Gastroesophageal sphincter (tissue), 4 donors: Measurements from ENCODE around the gene DENND6B. TPM values are rescaled to one million over a fixed set of nuclear protein-coding genes. Genes with fewer than 3 reads are reported as not detected.

Experiments used
- ATAC-seq: fragments of 150-250 bp; one replicate; pipeline ENCODE4 v1.9.1; 2016; ENCODE audit warnings: mild to moderate bottlenecking, moderate library complexity
- H3K27ac ChIP-seq, 4 donors: fragments of 200-600 bp; sonication (generic) in 3 of 4; 1 replicate in 3 of 4; 2 replicates in 1 of 4; pipeline ENCODE4 v1.5.1; 2016 to 2019
- H3K27me3 ChIP-seq: fragments of 200-600 bp; sonication (generic); one replicate; pipeline ENCODE4 v1.5.1; 2019
- H3K36me3 ChIP-seq, 2 donors: fragments of 200-600 bp; sonication (generic); one replicate each; pipeline ENCODE4 v1.5.1; 2019; ENCODE audit warnings: control low read depth in 1 of 2
- H3K4me1 ChIP-seq, 3 donors: fragments of 200-600 bp; sonication (generic); 1 replicate in 2 of 3; 2 replicates in 1 of 3; pipeline ENCODE4 v1.5.1; 2016 to 2019; ENCODE audit warnings: control low read depth in 2 of 3
- H3K4me3 ChIP-seq, 2 donors: fragments of 200-600 bp; sonication (generic); one replicate each; pipeline ENCODE4 v1.5.1; 2019; ENCODE audit warnings: mild to moderate bottlenecking in 1 of 2, moderate library complexity in 1 of 2
- H3K9me3 ChIP-seq, 3 donors: fragments of 200-600 bp; sonication (generic); one replicate each; pipeline ENCODE4 v1.5.1; 2017 to 2019; ENCODE audit warnings: control low read depth in 2 of 3
- CTCF ChIP-seq, 4 experiments: fragments of 200-600 bp in 2 of 4; fragments of 450-650 bp in 2 of 4; sonication (generic) in 1 of 4; IDR thresholded peaks; one replicate each; pipeline ENCODE4 v1.5.1; 2017 to 2019; ENCODE audit warnings: antibody characterized with exemption in 4 of 4, mild to moderate bottlenecking in 2 of 4, moderate library complexity in 2 of 4
- EP300 ChIP-seq: sonication (generic); formaldehyde crosslinking; IDR thresholded peaks from one replicate; pipeline ENCODE4 v1.6.1; 2017; ENCODE audit warnings: antibody characterized with exemption, mild to moderate bottlenecking
- POLR2A ChIP-seq, 2 donors: fragments of 450-650 bp; IDR thresholded peaks; one replicate each; pipeline ENCODE4 v1.6.1; 2017; ENCODE audit warnings: antibody characterized with exemption in 2 of 2, mild to moderate bottlenecking in 2 of 2, moderate library complexity in 1 of 2
- POLR2AphosphoS5 ChIP-seq: sonication (generic); formaldehyde crosslinking; IDR thresholded peaks from one replicate; pipeline ENCODE4 v1.6.1; 2017; ENCODE audit warnings: antibody characterized with exemption
- WGBS, 2 donors: methylation state at CpG; one replicate each; pipeline ENCODE4 v1.1.5; 2018; ENCODE audit warnings: low coverage in 1 of 2; 5-methylcytosine and 5-hydroxymethylcytosine counted together
- total RNA-seq, 4 donors: library from RNA; depleted of rRNA; stranded (reverse); fragments of >200 nt; gene quantifications; one replicate each; pipeline ENCODE4 v1.1.0, GENCODE V29; 2016

Gene DENND6B
- total RNA-seq, 4 donors from 2014 or later: 2.0 to 4.8 (median 2.8) TPM

- Histone ChIP-seq H3K27ac (no peak overlapping the region), H3K9me3 (no peaks in the 10 kb centered on the region), H3K36me3 (peaks cover 0 to 99% of the 10 kb centered on the region in 2 donors), H3K4me1 (peaks cover 0 to 25% (median 0%) of the 10 kb centered on the region in 3 donors), H3K27me3 (no peaks in the 10 kb centered on the region), H3K4me3 (no peak overlapping the region)
- TF ChIP-seq POLR2A (IDR thresholded peaks at IDR 0.05) (no peak), POLR2AphosphoS5 (no peak), CTCF (IDR thresholded peaks at IDR 0.05) (no peak), EP300 (no peak)
- no CpG with 5 or more reads among the region's 38 CpGs for whole genome bisulfite sequencing, 2 donors
- ATAC-seq: no peak
Measured at GRCh38 chr22:50280022-50280707, 46.6 kb downstream of the DENND6B start.

GRCh38 chr22:50278956-50279619 is 47.7 kb downstream of the DENND6B start:
- no CpG with 5 or more reads among the region's 30 CpGs for WGBS, 2 donors
- ATAC-seq: no peak
- no peak for TF ChIP-seq POLR2AphosphoS5
- TF ChIP-seq CTCF (IDR thresholded peaks at IDR 0.05): no peak
- no peak for TF ChIP-seq EP300
- no peak for TF ChIP-seq POLR2A (IDR thresholded peaks at IDR 0.05)
- H3K27me3 ChIP-seq: no peaks in the 10 kb centered on the region
- H3K36me3 ChIP-seq: peaks cover 0 to 94% of the 10 kb centered on the region in 2 donors
- H3K4me1 ChIP-seq: peaks cover 0 to 34% (median 0%) of the 10 kb centered on the region in 3 donors
- no peak overlapping the region for H3K4me3 ChIP-seq
- no peak overlapping the region for H3K27ac ChIP-seq
- no peaks in the 10 kb centered on the region for H3K9me3 ChIP-seq

- peaks cover 0 to 35% (median 0%) of the 10 kb centered on the region in 3 donors for H3K4me1 ChIP-seq
- H3K4me3 ChIP-seq: no peak overlapping the region
- WGBS, 2 donors: 82% methylated on average over 9 of the region's 21 CpGs; no CpG with 5 or more reads in 1 of the 2 donors
- no peak for TF ChIP-seq EP300
- peaks cover 0 to 87% of the 10 kb centered on the region in 2 donors for H3K36me3 ChIP-seq
- no peaks in the 10 kb centered on the region for H3K27me3 ChIP-seq
- ATAC-seq: no peak
- H3K9me3 ChIP-seq: no peaks in the 10 kb centered on the region
- H3K27ac ChIP-seq: no peak overlapping the region
Measured at GRCh38 chr22:50278461-50278860, 48.4 kb downstream of the DENND6B start.

GRCh38 chr22:50277761-50278160 is 49.1 kb downstream of the DENND6B start:
- Histone ChIP-seq H3K27me3 (no peaks in the 10 kb centered on the region), H3K4me3 (no peak overlapping the region), H3K36me3 (peaks cover 0 to 80% of the 10 kb centered on the region in 2 donors), H3K27ac (no peak overlapping the region), H3K4me1 (peaks cover 0 to 32% (median 0%) of the 10 kb centered on the region in 3 donors), H3K9me3 (no peaks in the 10 kb centered on the region)
- no peak for TF ChIP-seq POLR2AphosphoS5
- no peak for TF ChIP-seq CTCF (IDR thresholded peaks at IDR 0.05)
- TF ChIP-seq EP300: no peak
- TF ChIP-seq POLR2A (IDR thresholded peaks at IDR 0.05): no peak
- WGBS, 2 donors: 86% methylated on average over 6 of the region's 25 CpGs; no CpG with 5 or more reads in 1 of the 2 donors
- ATAC-seq: no peak

- Histone ChIP-seq H3K9me3 (no peaks in the 10 kb centered on the region), H3K4me3 (no peak overlapping the region), H3K36me3 (peaks cover 0 to 64% of the 10 kb centered on the region in 2 donors), H3K27ac (peak overlapping the region in 3 of 4 donors; percentile 50 to 52 (median 51)), H3K4me1 (peaks cover 2 to 39% (median 14%) of the 10 kb centered on the region in 3 donors), H3K27me3 (no peaks in the 10 kb centered on the region)
- peak; percentile 82 for ATAC-seq
- no CpG with 5 or more reads among the region's 25 CpGs for WGBS, 2 donors
- TF ChIP-seq POLR2A (IDR thresholded peaks at IDR 0.05): no peak
- TF ChIP-seq CTCF (IDR thresholded peaks at IDR 0.05): peak in 3 of 4 experiments; percentile 24 to 87 (median 29)
- TF ChIP-seq EP300: no peak
Measured at GRCh38 chr22:50276143-50276542, 50.7 kb downstream of the DENND6B start.
